Measurements from ENCODE around the gene GEMIN7. TPM values are rescaled to one million over a fixed set of nuclear protein-coding genes. Genes with fewer than 3 reads are reported as not detected.

Gene GEMIN7
- total and polyA plus RNA-seq, 2 of the 13 experiments (the other 11 are each of a cell fraction or from before 2014, with no cell fraction given), result 24.1 to 30.6 TPM

GRCh38 chr19:45050036-45050435, 29.0 kb upstream of the GEMIN7 start:
- no peak for ATAC-seq
- no peak for DNase-seq (ENCODE audit: low spot score)
- H3K79me2 ChIP-seq (ENCODE audit: insufficient read depth, low read length), result peaks cover 50% of the 10 kb centered on the region
- no peak overlapping the region for H2AFZ ChIP-seq (ENCODE audit: low read length)
- H3K9ac ChIP-seq (ENCODE audit: insufficient read depth, low read depth, low read length), result no peak overlapping the region
- in situ Hi-C loops (cut with HindIII; ENCODE audit: extremely low pct_ligation_motif_present, low pct_unique_long_range_greater_than_20kb), result no loop called here
- peaks cover 38% of the 10 kb centered on the region for H3K4me1 ChIP-seq (ENCODE audit: insufficient read depth, low read length)
- no TSS peak for BruUV-seq (replicated peaks)
- H3K36me3 ChIP-seq (replicated peaks in 1 of 2; ENCODE audit: control insufficient read depth in 1 of 2, insufficient read depth in 2 of 2, low read length in 2 of 2), result peaks cover 18 to 41% of the 10 kb centered on the region in 2 experiments
- no peak overlapping the region for H3K4me3 ChIP-seq (replicated peaks in 1 of 3; ENCODE audit: insufficient read depth in 1 of 3, low read depth in 2 of 3, low read length in 3 of 3)
- ChIA-PET CTCF (ENCODE audit: low intra/inter-chr PET ratio, low total read pairs) (no interaction called here), POLR2A (interaction anchor here (2.2 kb wide), 1 partner anchor 11 kb away, joined by 14 read pairs; the partner anchor contains the start of gene CLASRP)
- FAIRE-seq, result no peak
- H3K27ac ChIP-seq (ENCODE audit: extremely low read length, insufficient read depth, low read length), result no peak overlapping the region
- intact Hi-C loops (cut with micrococcal nuclease; ENCODE audit: unreplicated experiment), result no loop called here
- 96% methylated on average over 6 of the region's 6 CpGs for WGBS (ENCODE audit: low lambda C conversion rate)
- no peaks in the 10 kb centered on the region for H3K27me3 ChIP-seq (ENCODE audit: control insufficient read depth in 1 of 2, insufficient read depth in 2 of 2, low read length in 2 of 2)
- no peaks in the 10 kb centered on the region for H3K9me3 ChIP-seq (ENCODE audit: low read length)
- H3K4me2 ChIP-seq (ENCODE audit: low read depth, low read length), result no peak overlapping the region
- peaks cover 21% of the 10 kb centered on the region; the same call in 1 of the 2 replicates for H4K20me1 ChIP-seq (ENCODE audit: insufficient read depth, low read length)
- TF ChIP-seq ZNF724P (CRISPR knock-in tag; IDR thresholded peaks at IDR 0.05; ENCODE audit: borderline replicate concordance) (no peak), ZNF260 (CRISPR knock-in tag; IDR thresholded peaks at IDR 0.05; ENCODE audit: borderline replicate concordance, low read depth) (no peak), EED (CRISPR knock-in tag; IDR thresholded peaks at IDR 0.05) (no peak), ARHGAP35 (CRISPR knock-in tag; IDR thresholded peaks at IDR 0.05; ENCODE audit: borderline replicate concordance) (no peak), MLLT10 (CRISPR knock-in tag; IDR thresholded peaks at IDR 0.05) (no peak), KDM1A (CRISPR knock-in tag; IDR thresholded peaks at IDR 0.05) (no peak), ZNF563 (CRISPR knock-in tag; IDR thresholded peaks at IDR 0.05) (no peak), MXD3 (CRISPR knock-in tag; IDR thresholded peaks at IDR 0.05) (no peak), ZNF354B (CRISPR knock-in tag; IDR thresholded peaks at IDR 0.05) (no peak), ZFP1 (CRISPR knock-in tag; IDR thresholded peaks at IDR 0.05) (no peak), SKIL (CRISPR knock-in tag; IDR thresholded peaks at IDR 0.05; ENCODE audit: borderline replicate concordance) (no peak), ZNF10 (CRISPR knock-in tag; IDR thresholded peaks at IDR 0.05; ENCODE audit: borderline replicate concordance, low read depth) (no peak), ZNF547 (CRISPR knock-in tag; IDR thresholded peaks at IDR 0.05) (no peak), FUBP1 (CRISPR knock-in tag; IDR thresholded peaks at IDR 0.05; ENCODE audit: borderline replicate concordance) (no peak)
